PFSK-1 (cell line): ENCODE data around the gene CAMK1D.

Experiments
- POLR2AphosphoS5 ChIP-seq: IDR thresholded peaks from 2 replicates; pipeline ENCODE4 v1.6.1; 2012; ENCODE audit warnings: low read depth, mild to moderate bottlenecking, control low read depth, low read length, moderate library complexity
- SIN3A ChIP-seq: IDR thresholded peaks from 2 replicates; pipeline ENCODE4 v1.6.1; 2012; ENCODE audit warnings: mild to moderate bottlenecking, low read length, moderate library complexity, borderline replicate concordance; ENCODE audit not compliant: insufficient read depth

DNA sequence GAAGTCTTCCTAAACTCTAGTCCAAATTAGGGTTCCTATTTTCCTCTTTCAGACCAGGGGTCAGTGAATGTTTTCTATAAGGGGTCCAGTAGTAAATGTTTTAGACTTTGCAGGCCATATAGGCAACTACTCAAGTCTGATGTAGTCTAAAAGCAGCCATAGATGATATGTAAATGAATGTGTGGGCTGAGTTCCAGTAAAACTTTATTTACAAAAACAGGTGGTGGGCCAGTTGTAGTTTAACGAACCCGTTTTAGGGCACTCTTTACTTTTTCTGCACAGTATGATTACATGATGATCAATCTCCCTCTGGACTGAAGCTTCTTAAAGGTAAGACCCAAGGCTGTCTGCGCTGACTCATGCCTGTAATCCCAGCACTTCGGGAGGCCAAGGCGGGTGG, 243.6 kb downstream of the CAMK1D start:
- TF ChIP-seq POLR2AphosphoS5 (no peak), SIN3A (no peak)
